GM19324 (cell line): ENCODE results near the gene GRM5.
"Not testable (repeated sequence)": the region's sequence is repeated elsewhere in the genome, so short reads cannot be mapped to it uniquely, and the experiment has no call there.

Experiments
- ATAC-seq: cut with Tn5 transposase; IDR thresholded peaks from one replicate; pipeline ENCODE4 v1.9.1; 2021; ENCODE audit warnings: mild to moderate bottlenecking, moderate library complexity; ENCODE audit not compliant: unreplicated experiment, low FRiP score

GRM5 gene

GRCh38 chr11:89065651-89066201 is at the start of gene GRM5:
TSS of gene GRM5 (minus strand) at chr11:89065982. CDS start at chr11:89047872, 18,110 bp downstream.
- not testable (repeated sequence) for ATAC-seq

GRCh38 chr11:89097956-89098355 is 32.2 kb upstream of the GRM5 start:
- ATAC-seq: peak; percentile 77

GRCh38 chr11:89093806-89094205 is 28.0 kb upstream of the GRM5 start:
- ATAC-seq: not testable (repeated sequence)

- not testable (repeated sequence) for ATAC-seq
Observed at GRCh38 chr11:89084951-89085350, 19.2 kb upstream of the GRM5 start.

GRCh38 chr11:89070911-89071310 is 5.1 kb upstream of the GRM5 start:
- ATAC-seq: not testable (repeated sequence)

GRCh38 chr11:89067264-89067663 is 1.5 kb upstream of the GRM5 start:
- ATAC-seq: no peak

GRCh38 chr11:89065066-89065465 is 716 bp downstream of the GRM5 start:
- ATAC-seq: no peak

- ATAC-seq: not testable (repeated sequence)
Observed at GRCh38 chr11:89063481-89063951, 2.3 kb downstream of the GRM5 start.

- not testable (repeated sequence) for ATAC-seq
Observed at GRCh38 chr11:89062771-89063298, 2.9 kb downstream of the GRM5 start.

GRCh38 chr11:89061839-89062238 is 3.9 kb downstream of the GRM5 start:
- ATAC-seq: not testable (repeated sequence)

GRCh38 chr11:89057406-89057805 is 8.4 kb downstream of the GRM5 start:
- not testable (repeated sequence) for ATAC-seq

GRCh38 chr11:89052220-89052619 is 13.6 kb downstream of the GRM5 start:
- ATAC-seq: no peak

- ATAC-seq: not testable (repeated sequence)
Observed at GRCh38 chr11:89047159-89047558, 18.6 kb downstream of the GRM5 start.

GRCh38 chr11:89043861-89044588 is 21.8 kb downstream of the GRM5 start:
- not testable (repeated sequence) for ATAC-seq

GRCh38 chr11:89029671-89030070 is 36.1 kb downstream of the GRM5 start:
- ATAC-seq: not testable (repeated sequence)

GRCh38 chr11:89021339-89021738 is 44.4 kb downstream of the GRM5 start:
- no peak for ATAC-seq

GRCh38 chr11:89019827-89020547 is 45.8 kb downstream of the GRM5 start:
- ATAC-seq: not testable (repeated sequence)

- no peak for ATAC-seq
Observed at GRCh38 chr11:89016214-89016613, 49.6 kb downstream of the GRM5 start.

GRCh38 chr11:89015614-89016013 is 50.2 kb downstream of the GRM5 start:
- no peak for ATAC-seq

- ATAC-seq: not testable (repeated sequence)
Observed at GRCh38 chr11:89000852-89001251, 64.9 kb downstream of the GRM5 start.

GRCh38 chr11:88979641-88980040 is 86.1 kb downstream of the GRM5 start:
- ATAC-seq: no peak
